ENCODE measurements around the gene FERD3L. TPM values are rescaled to one million over a fixed set of nuclear protein-coding genes. Genes with fewer than 3 reads are reported as not detected.

Gene FERD3L
- total RNA-seq, 1 experiment from 2014 or later, result not detected

DNA sequence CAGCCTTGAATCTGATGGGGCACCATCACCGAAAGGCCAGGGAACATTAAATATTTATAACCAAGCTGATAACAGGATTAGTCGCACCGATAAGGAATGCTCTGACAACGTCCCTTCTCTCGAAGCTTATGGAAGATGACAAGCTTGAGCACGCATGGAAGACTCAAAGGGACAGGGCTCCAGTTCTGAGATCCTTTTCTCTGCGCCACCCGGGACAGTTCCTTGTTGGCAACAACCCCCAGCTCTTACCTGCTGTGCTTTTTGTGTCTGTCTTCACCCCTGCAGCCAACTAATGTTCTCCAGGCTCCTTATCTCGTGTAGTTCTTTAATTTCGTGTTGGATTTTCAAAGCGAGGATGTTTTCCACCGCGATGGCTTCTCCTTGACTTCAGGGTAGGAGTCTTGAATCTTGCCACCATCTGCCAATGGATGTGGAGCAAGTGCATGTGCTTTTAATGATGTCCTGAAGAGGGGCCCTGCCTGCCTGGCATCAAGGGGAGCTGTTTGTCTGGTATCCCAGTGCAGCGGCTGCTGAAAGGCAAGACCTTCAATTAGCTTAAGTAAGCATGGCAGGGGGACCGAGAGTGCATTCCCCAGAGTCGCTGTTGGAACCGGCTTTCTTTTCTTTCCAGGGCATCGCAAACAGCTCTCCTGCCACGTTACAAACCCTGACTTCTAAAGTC lies 354 bp upstream of the FERD3L start:
- Histone ChIP-seq H3K4me3 (ENCODE audit: low read depth in 2 of 2, low read length in 2 of 2) (no peak overlapping the region), H3K27me3 (ENCODE audit: control insufficient read depth, insufficient read depth, low read length) (no peaks in the 10 kb centered on the region), H3K4me1 (ENCODE audit: control insufficient read depth, insufficient read depth, low read length) (no peaks in the 10 kb centered on the region), H3K27ac (ENCODE audit: low read length) (no peak overlapping the region), H3K36me3 (ENCODE audit: control insufficient read depth, insufficient read depth, low read length) (no peaks in the 10 kb centered on the region), H3K9me3 (ENCODE audit: control insufficient read depth, insufficient read depth, low read depth, low read length) (no peaks in the 10 kb centered on the region)
- POLR2A ChIA-PET, result no interaction called here
- CTCF ChIA-PET, result interaction anchor here (0.6 kb wide), 1 partner anchor 793 kb away, joined by 3 read pairs; no protein-coding TSS in a partner anchor
- no TSS peak for BruUV-seq (replicated peaks)
- TF ChIP-seq TCF7L2 (IDR thresholded peaks at IDR 0.05; ENCODE audit: low read depth, low read length) (no peak), POLR2AphosphoS5 (IDR thresholded peaks at IDR 0.05; ENCODE audit: low read depth, low read length) (no peak), SIN3A (IDR thresholded peaks at IDR 0.05; ENCODE audit: borderline replicate concordance, insufficient read depth, low read depth, low read length) (no peak)
- TF ChIP-seq, protein P1, sequence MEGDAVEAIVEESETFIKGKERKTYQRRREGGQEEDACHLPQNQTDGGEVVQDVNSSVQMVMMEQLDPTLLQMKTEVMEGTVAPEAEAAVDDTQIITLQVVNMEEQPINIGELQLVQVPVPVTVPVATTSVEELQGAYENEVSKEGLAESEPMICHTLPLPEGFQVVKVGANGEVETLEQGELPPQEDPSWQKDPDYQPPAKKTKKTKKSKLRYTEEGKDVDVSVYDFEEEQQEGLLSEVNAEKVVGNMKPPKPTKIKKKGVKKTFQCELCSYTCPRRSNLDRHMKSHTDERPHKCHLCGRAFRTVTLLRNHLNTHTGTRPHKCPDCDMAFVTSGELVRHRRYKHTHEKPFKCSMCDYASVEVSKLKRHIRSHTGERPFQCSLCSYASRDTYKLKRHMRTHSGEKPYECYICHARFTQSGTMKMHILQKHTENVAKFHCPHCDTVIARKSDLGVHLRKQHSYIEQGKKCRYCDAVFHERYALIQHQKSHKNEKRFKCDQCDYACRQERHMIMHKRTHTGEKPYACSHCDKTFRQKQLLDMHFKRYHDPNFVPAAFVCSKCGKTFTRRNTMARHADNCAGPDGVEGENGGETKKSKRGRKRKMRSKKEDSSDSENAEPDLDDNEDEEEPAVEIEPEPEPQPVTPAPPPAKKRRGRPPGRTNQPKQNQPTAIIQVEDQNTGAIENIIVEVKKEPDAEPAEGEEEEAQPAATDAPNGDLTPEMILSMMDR (IDR thresholded peaks at IDR 0.05), result no peak
- TF ChIP-seq, protein P2, sequence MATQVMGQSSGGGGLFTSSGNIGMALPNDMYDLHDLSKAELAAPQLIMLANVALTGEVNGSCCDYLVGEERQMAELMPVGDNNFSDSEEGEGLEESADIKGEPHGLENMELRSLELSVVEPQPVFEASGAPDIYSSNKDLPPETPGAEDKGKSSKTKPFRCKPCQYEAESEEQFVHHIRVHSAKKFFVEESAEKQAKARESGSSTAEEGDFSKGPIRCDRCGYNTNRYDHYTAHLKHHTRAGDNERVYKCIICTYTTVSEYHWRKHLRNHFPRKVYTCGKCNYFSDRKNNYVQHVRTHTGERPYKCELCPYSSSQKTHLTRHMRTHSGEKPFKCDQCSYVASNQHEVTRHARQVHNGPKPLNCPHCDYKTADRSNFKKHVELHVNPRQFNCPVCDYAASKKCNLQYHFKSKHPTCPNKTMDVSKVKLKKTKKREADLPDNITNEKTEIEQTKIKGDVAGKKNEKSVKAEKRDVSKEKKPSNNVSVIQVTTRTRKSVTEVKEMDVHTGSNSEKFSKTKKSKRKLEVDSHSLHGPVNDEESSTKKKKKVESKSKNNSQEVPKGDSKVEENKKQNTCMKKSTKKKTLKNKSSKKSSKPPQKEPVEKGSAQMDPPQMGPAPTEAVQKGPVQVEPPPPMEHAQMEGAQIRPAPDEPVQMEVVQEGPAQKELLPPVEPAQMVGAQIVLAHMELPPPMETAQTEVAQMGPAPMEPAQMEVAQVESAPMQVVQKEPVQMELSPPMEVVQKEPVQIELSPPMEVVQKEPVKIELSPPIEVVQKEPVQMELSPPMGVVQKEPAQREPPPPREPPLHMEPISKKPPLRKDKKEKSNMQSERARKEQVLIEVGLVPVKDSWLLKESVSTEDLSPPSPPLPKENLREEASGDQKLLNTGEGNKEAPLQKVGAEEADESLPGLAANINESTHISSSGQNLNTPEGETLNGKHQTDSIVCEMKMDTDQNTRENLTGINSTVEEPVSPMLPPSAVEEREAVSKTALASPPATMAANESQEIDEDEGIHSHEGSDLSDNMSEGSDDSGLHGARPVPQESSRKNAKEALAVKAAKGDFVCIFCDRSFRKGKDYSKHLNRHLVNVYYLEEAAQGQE (IDR thresholded peaks at IDR 0.05; ENCODE audit: insufficient read depth in 1 of 2, low read depth in 2 of 2, low read length in 1 of 2), result no peak
- no peak for DNase-seq (ENCODE audit: low read depth, low spot score)
- ATAC-seq, result no peak
- in situ Hi-C loops (cut with HindIII; ENCODE audit: low pct_unique_long_range_greater_than_20kb, low sequenced_read_pairs) (no loop called here), intact Hi-C loops (cut with micrococcal nuclease; ENCODE audit: unreplicated experiment) (no loop called here)

DNA sequence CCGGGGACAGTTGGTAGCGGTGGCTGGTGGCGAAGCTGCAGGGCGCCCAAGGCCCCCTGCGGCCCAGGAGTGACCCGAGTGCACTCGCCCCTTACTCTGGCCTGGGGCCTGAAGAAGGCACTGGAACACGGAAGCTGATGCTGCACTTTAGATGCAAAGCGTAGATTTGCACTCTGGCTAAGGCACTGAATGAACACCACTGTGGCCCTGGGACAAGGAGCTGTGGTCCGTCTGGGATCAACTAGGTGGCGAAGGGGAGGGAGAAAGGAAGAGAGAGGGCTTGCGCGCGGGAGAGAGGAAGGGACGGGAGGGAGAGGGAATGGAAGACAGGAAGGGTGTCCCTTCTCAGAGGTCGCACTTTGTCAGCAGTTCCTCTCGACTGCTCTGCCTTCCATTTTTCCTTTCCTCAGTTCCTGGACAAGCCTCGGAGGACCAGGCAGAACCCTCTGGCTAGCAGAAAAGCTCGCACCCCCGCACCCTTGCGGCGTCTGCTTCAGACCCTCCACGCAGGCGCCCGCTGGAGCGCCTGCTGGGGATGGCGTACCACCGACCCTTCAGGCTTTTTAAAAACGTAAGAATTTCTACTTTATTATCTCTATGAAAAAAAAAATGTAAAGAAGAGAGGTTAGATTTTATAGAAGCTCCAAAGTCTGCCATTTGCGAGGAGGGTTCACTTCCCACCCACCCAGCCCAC lies 1.2 kb downstream of the FERD3L start:
- H3K36me3 ChIP-seq (ENCODE audit: control insufficient read depth, insufficient read depth, low read length), result no peaks in the 10 kb centered on the region
- H3K4me1 ChIP-seq (ENCODE audit: control insufficient read depth, insufficient read depth, low read length), result no peaks in the 10 kb centered on the region
- TF ChIP-seq, protein P1 (IDR thresholded peaks at IDR 0.05), result no peak
- TF ChIP-seq, protein P2 (IDR thresholded peaks at IDR 0.05; ENCODE audit: insufficient read depth in 1 of 2, low read depth in 2 of 2, low read length in 1 of 2), result no peak
- no peaks in the 10 kb centered on the region for H3K27me3 ChIP-seq (ENCODE audit: control insufficient read depth, insufficient read depth, low read length)
- H3K9me3 ChIP-seq (ENCODE audit: control insufficient read depth, insufficient read depth, low read depth, low read length), result no peaks in the 10 kb centered on the region
- in situ Hi-C loops (cut with HindIII; ENCODE audit: low pct_unique_long_range_greater_than_20kb, low sequenced_read_pairs) (no loop called here), intact Hi-C loops (cut with micrococcal nuclease; ENCODE audit: unreplicated experiment) (no loop called here)
- ChIA-PET POLR2A (no interaction called here), CTCF (no interaction called here)
- H3K4me3 ChIP-seq (ENCODE audit: low read depth in 2 of 2, low read length in 2 of 2), result no peak overlapping the region
- H3K27ac ChIP-seq (ENCODE audit: low read length), result no peak overlapping the region
- no peak for ATAC-seq
- no peak for DNase-seq (ENCODE audit: low read depth, low spot score)
- no TSS peak for BruUV-seq (replicated peaks)

All from Panc1 (cell line).